ENCODE results near the gene DMGDH.

- TF ChIP-seq FOXK2 (IDR thresholded peaks at IDR 0.05) (no peak), CTCF (IDR thresholded peaks at IDR 0.05 in 2 of 3, conservative IDR thresholded peaks at IDR 0.05 in 1 of 3; ENCODE audit: control insufficient read depth in 2 of 3, extremely low read depth in 1 of 3, insufficient read depth in 1 of 3, low read depth in 3 of 3, low read length in 3 of 3) (no peak), TCF7 (IDR thresholded peaks at IDR 0.05; ENCODE audit: borderline replicate concordance) (no peak), MTA3 (IDR thresholded peaks at IDR 0.05; ENCODE audit: borderline replicate concordance, low read length) (no peak), RFX5 (IDR thresholded peaks at IDR 0.05; ENCODE audit: low read depth, low read length) (no peak), TARDBP (IDR thresholded peaks at IDR 0.05; ENCODE audit: borderline replicate concordance) (no peak), EP300 (IDR thresholded peaks at IDR 0.05; ENCODE audit: borderline replicate concordance in 1 of 2, control insufficient read depth in 1 of 2, low read depth in 2 of 2, low read length in 2 of 2) (no peak), ATF3 (IDR thresholded peaks at IDR 0.05; ENCODE audit: borderline replicate concordance, extremely low read depth, low read depth, low read length) (no peak), POLR2A (IDR thresholded peaks at IDR 0.05; ENCODE audit: low read depth, low read length) (no peak), ZZZ3 (IDR thresholded peaks at IDR 0.05; ENCODE audit: control insufficient read depth, insufficient read length, low read depth) (no peak), MAX (IDR thresholded peaks at IDR 0.05; ENCODE audit: low read depth, low read length) (no peak), SMC3 (IDR thresholded peaks at IDR 0.05; ENCODE audit: borderline replicate concordance, low read length) (no peak), REST (IDR thresholded peaks at IDR 0.05; ENCODE audit: low read depth, low read length) (no peak)
These were observed at the start of gene DMGDH, which contains the start of gene BHMT2 for GRCh38 chr5:79069488-79070349.

Measured in GM12878 (cell line).